Neural crest cell (in vitro differentiated cells): ENCODE measurements around the gene TAF1C. TPM values are rescaled to one million over a fixed set of nuclear protein-coding genes. Genes with fewer than 3 reads are reported as not detected.

Experiments used
- DNase-seq: peaks from one replicate; pipeline ENCODE4 v3.0.0; 2021; ENCODE audit warnings: low read depth, mixed read lengths, low spot score
- H3K27ac Mint-ChIP-seq: one replicate; pipeline ENCODE4 v1.8.0; 2021; ENCODE audit warnings: mild to moderate bottlenecking, mixed read lengths; ENCODE audit not compliant: unreplicated experiment
- H3K27me3 Mint-ChIP-seq: 2 replicates; pipeline ENCODE4 v1.8.0; 2021; ENCODE audit warnings: low read depth, mild to moderate bottlenecking, mixed read lengths
- H3K36me3 Mint-ChIP-seq: 2 replicates; pipeline ENCODE4 v1.8.0; 2021; ENCODE audit warnings: low read depth, mild to moderate bottlenecking, mixed read lengths
- H3K4me1 Mint-ChIP-seq: 2 replicates; pipeline ENCODE4 v1.8.0; 2021; ENCODE audit warnings: mixed read lengths
- H3K4me3 Mint-ChIP-seq: one replicate; pipeline ENCODE4 v1.8.0; 2021; ENCODE audit warnings: mild to moderate bottlenecking, mixed read lengths
- H3K9me3 Mint-ChIP-seq: 2 replicates; pipeline ENCODE4 v1.8.0; 2021; ENCODE audit warnings: mixed read lengths
- CTCF ChIP-seq: fragments of 200-600 bp; sonication (generic); conservative IDR thresholded peaks from 2 replicates; pipeline ENCODE4 v1.5.0; 2021; ENCODE audit warnings: antibody characterized with exemption, mild to moderate bottlenecking
- total RNA-seq: library from RNA; stranded (reverse); gene quantifications from 2 replicates; pipeline ENCODE4 v1.2.1, GENCODE V29; 2021

TAF1C gene
- total RNA-seq, 1 donor from 2014 or later = 86.4 TPM

- peaks cover 2% of the 10 kb centered on the region for H3K27me3 Mint-ChIP-seq
- no peak for TF ChIP-seq CTCF
- peaks cover 4% of the 10 kb centered on the region for H3K36me3 Mint-ChIP-seq
- H3K9me3 Mint-ChIP-seq = no peaks in the 10 kb centered on the region
- no peak overlapping the region for H3K27ac Mint-ChIP-seq
- DNase-seq = no peak
- H3K4me1 Mint-ChIP-seq = peaks cover 17% of the 10 kb centered on the region
- H3K4me3 Mint-ChIP-seq = no peak overlapping the region
Measured at GRCh38 chr16:84178892-84179611, 7.8 kb downstream of the TAF1C start.

- H3K36me3 Mint-ChIP-seq = peaks cover 4% of the 10 kb centered on the region
- H3K9me3 Mint-ChIP-seq = no peaks in the 10 kb centered on the region
- no peak overlapping the region for H3K27ac Mint-ChIP-seq
- TF ChIP-seq CTCF = no peak
- DNase-seq = no peak
- peaks cover 17% of the 10 kb centered on the region for H3K4me1 Mint-ChIP-seq
- peaks cover 2% of the 10 kb centered on the region for H3K27me3 Mint-ChIP-seq
- peak overlapping the region; percentile 24 for H3K4me3 Mint-ChIP-seq
Measured at GRCh38 chr16:84178146-84178765, 8.6 kb downstream of the TAF1C start.

- Mint-ChIP-seq H3K36me3 (peaks cover 2% of the 10 kb centered on the region), H3K27ac (no peak overlapping the region), H3K4me3 (peak overlapping the region; percentile 24), H3K27me3 (peaks cover 2% of the 10 kb centered on the region), H3K4me1 (peaks cover 17% of the 10 kb centered on the region), H3K9me3 (no peaks in the 10 kb centered on the region)
- no peak for DNase-seq
- no peak for TF ChIP-seq CTCF
Measured at GRCh38 chr16:84177741-84178073, 9.2 kb downstream of the TAF1C start.

- no peak for DNase-seq
- Mint-ChIP-seq H3K27ac (no peak overlapping the region), H3K36me3 (no peaks in the 10 kb centered on the region), H3K4me1 (peaks cover 17% of the 10 kb centered on the region), H3K27me3 (peaks cover 2% of the 10 kb centered on the region), H3K9me3 (no peaks in the 10 kb centered on the region), H3K4me3 (no peak overlapping the region)
- TF ChIP-seq CTCF = no peak
Measured at GRCh38 chr16:84176192-84177053, 10.4 kb downstream of the TAF1C start.

- Mint-ChIP-seq H3K4me1 (peaks cover 17% of the 10 kb centered on the region), H3K27me3 (peaks cover 2% of the 10 kb centered on the region), H3K36me3 (no peaks in the 10 kb centered on the region), H3K27ac (no peak overlapping the region), H3K4me3 (peak overlapping the region; percentile 14), H3K9me3 (no peaks in the 10 kb centered on the region)
- TF ChIP-seq CTCF = peak; percentile 76
- peak; percentile 70 for DNase-seq
Measured at GRCh38 chr16:84175350-84176081, 11.3 kb downstream of the TAF1C start.
